HG02938 (cell line): ENCODE measurements around the gene ANKAR.
"Not testable (repeated sequence)": the region's sequence is repeated elsewhere in the genome, so short reads cannot be mapped to it uniquely, and the experiment has no call there.

ENCODE experiments used
- ATAC-seq: cut with Tn5 transposase; IDR thresholded peaks from one replicate; pipeline ENCODE4 v1.9.1; 2021; ENCODE audit warnings: mild to moderate bottlenecking, moderate library complexity; ENCODE audit not compliant: unreplicated experiment

Gene ANKAR

DNA sequence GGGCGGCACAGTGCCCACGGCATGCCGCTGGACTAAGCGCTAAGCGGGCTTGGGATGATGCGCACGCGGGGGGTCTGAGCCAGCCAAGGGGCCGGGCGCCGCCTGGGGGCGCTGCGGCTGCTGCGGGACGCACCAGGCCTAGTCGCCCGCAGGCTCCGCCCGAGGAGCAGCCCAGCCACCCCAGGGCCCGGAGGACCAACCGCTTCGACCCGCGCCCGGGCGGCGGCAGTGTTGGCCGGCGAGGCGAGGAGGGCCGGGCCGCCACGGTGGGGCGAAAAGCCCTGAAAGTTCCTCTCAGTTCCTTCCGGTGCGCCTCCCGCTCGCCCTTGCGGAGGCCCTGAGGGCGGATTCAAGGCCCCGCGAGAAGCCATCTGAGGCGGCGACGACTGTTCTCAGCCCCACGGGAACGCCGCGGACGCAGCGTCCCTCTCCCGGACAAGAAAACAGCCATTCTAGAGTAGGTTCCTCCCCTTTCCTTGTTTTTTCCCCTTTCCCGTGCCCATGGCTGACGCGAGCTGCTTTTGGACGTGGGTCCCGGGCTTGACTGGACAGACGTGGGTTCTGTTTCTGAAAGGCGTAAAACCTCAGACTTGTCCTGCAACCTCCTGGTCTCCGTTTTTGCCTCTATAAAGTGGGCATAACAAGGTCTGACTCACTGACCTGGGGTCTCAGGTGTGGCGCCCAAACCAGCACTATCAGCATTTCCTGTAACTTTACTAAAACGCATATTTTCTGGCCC lies at the start of gene ANKAR:
TSS of gene ANKAR (plus strand) at position 297 of the 739 bp plus-strand sequence. CDS start 1,821 bp downstream, outside the sequence.
- ATAC-seq, result peak; percentile 89

DNA sequence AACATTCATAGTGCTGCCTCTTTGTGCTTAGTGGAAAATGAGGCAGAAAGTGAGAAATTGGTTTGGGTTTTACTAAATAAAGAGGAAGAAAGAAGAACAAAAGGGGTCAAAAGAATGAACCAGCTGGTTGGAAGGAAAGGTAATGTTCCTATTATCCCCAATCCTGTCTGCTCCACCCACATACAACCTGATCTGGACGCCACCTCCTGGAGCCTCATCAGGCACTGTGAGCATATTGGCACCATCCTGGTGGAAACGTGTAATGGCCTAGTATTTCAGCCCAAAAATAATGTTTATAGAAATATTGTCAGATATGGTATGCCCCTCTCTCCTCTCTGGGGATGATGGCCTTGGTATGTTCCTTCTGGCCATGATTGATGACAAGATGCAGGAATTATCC lies 48.8 kb upstream of the ANKAR start:
- ATAC-seq, result no peak

DNA sequence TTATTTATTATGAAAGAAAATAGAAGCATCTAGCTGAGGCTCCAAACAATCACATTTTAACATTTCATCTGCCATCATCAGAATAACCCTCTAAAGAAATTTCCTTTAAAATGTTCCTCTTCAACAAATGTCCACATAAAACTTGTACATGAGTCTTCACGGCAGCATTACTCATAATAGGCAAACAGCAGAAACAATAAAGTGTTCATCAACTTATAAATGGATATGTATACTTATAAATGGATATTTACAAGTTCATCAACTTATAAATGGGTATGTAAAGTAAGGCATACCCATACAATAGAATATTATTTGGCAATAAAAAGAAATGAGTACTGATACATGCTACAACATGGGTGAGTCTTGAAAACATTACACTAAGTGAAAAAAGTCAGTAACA lies 46.7 kb upstream of the ANKAR start:
- no peak for ATAC-seq

DNA sequence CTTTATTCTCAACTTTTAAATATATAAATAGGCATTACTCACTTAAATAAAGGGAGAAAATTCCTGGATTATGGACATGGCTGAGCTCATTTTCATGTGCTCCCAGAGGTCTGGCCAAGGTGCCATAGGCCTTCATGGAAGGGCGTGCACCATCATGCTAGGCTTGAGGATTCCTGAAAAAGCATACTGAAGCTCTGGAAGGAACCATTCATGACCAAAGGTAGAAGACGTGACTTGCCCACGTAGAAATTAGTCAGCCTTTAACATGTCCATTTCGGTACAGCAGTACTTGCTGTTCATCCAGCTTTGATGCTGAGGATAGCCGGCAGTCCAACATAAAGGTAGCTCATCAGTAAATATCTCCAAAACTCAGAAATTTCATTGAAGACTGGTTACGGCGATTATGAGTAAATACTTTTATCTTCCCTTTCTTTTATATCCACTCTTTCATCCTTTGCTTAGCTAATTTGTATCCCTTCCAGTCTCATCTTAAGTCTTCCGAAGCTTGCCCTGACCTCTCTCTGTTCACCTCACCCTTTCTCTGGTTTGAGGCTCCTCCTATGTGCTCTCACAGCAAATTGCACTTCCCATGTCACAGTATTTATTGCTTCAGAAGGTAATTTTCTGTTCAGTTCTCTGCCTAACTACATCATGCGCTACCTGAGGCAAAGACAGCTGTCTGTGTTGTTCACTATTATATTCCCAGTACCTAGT lies 45.5 kb upstream of the ANKAR start:
- no peak for ATAC-seq

DNA sequence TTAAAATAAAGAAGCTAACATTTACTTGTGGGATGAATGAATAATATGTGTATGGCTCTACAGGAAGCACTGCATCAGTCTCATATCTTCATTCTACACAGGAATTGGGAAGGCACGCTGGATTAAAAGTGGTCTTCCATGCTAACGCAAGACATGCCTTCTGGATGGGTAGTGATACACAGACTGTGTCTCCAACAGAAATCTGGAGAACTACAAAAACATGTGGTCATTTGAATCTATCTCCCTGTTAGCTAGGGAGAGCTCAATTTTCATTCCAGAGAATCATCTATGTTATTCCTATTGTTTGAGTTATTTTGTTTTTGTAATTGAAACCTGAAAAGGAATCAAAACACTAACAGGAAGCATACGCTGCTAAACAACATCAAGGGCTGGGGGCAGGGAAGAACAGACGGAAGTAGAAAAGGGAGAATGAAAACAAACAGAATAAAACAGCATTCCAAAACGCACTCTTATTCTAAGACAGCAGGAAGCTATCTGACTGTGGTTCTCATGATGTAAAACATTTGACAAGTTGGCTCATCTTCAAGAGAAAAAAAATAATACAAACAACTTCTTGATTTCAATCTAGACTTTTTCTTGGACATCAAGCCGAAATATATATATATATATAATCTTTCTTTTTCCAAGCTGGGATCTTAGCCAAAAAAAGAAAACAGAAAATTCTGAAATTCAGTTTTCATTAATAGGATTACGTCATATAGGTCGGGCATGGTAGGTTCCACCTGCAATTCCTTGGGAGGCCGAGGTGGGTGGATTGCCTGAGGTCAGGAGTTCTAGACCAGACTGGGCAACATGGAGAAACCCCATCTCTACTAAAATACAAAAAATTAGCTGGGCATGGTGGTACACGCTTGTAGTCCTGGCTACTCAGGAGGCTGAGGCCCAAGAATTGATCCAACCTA lies 44.7 kb upstream of the ANKAR start:
- no peak for ATAC-seq

GRCh38 chr2:189631849-189632248 lies 42.6 kb upstream of the ANKAR start:
- no peak for ATAC-seq

GRCh38 chr2:189633392-189633811 lies 41.1 kb upstream of the ANKAR start:
- no peak for ATAC-seq

- no peak for ATAC-seq
These were observed 39.1 kb upstream of the ANKAR start for GRCh38 chr2:189635353-189635752.

DNA sequence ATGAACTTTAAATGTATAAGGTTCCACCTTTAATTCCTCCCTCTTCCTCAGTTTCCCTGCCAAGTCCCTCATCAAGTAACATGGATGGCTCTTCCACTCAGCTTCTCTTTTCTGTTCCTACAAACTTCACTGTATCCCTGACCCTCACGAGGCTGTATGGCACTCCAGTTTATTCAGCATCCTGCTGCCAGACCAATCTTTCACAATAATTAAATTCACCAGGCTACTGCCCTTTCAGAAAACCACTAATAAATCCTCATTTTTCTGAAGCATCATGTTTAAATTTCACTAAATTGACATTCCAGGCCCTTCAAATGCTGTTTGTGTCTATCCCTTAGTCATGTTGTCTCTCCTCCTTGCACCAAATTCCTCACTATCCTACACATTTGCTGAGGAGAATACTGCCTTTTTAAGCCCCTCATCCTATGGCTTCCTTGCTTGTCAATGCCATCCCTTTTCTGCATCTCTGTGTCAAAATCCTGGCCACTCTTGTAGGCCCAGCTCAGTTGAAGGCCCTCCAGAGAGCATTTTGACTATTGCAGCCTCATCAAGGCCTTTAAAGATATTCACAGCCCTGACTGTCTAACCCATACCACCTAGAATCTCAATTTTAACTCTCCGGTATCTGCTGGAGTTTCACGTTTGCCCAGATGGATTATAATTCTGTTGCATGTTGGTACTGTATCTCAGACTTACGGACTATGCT lies 36.0 kb upstream of the ANKAR start:
- ATAC-seq, result no peak

DNA sequence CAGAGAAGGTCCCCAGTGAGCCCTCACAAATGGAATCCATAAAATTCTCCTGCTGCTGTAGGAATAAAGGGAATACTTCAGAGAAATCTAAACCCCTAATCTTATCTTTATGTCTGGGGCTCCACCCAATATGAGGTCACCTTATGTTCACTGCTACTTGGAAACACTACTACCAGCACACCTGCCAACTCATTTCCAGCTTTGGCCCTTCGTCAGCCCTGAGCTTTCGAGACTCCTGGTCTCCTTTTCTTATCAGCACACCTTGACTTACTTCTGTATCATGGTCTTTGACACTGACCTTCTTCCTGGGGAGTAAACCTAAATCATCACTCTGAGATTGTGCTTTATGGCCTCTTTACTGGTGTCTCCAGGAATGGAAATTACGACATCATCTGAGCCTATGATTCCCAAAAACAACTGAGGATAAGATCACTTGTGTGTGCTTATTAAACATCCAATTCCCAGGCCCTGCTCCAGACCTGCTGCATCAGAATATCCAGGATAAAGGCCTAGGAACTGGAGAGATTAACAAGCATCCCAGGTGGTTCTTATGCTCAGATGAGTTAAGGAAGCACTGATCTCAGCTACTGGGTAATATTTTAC lies 35.4 kb upstream of the ANKAR start:
- no peak for ATAC-seq

- no peak for ATAC-seq
These were observed 33.5 kb upstream of the ANKAR start for GRCh38 chr2:189641002-189641401.

GRCh38 chr2:189641590-189641989 lies 32.9 kb upstream of the ANKAR start:
- ATAC-seq, result no peak

GRCh38 chr2:189646521-189646920 lies 27.9 kb upstream of the ANKAR start:
- no peak for ATAC-seq

DNA sequence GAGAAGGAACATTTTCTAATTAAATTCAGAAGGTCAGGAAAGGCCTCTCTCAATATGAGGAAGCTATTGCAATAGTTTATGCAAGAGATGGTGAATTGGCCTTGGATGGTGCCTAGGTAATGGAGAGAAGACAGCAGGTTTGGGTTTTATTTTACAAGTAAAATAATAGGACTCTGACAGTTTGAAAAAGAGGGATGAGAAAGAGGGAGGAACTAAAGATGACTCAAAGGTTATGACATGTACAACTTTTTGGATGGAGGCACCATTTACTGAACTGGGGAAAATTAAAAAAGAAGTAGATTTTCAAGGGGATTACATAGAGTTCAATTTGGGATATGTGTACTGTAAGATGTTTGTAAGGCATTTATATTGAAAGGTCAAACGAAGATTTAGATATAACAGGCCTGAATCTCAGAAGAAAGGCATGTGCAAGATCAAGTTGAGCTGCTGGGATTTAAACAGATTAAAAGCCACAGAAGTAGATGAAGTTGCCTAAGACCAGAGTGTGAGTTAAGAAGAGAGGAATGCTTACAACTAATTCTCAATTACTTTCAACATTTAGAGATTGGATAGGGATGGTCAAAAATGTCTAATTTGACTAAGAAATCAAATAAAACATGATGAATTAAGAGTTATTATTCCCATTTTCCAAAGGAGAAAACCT lies 25.5 kb upstream of the ANKAR start:
- no peak for ATAC-seq

DNA sequence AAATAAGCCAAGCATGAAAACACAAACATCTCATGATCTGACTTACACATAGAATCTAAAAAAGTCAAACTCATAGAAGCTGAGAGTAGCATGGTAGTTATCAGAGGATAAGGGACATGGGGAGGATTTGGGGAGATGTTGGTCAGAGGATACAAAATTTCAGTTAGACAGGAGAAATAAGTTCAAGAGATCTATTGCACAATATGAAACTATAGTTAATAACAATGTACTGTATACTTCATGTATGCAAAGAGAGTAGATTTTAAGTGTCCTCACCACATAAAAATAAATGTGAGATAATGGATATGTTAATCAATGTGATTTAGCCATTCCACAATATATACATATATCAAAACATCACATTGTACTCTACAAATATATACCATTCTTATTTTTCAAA lies 23.2 kb upstream of the ANKAR start:
- ATAC-seq, result no peak

GRCh38 chr2:189653464-189653863 lies 21.0 kb upstream of the ANKAR start:
- ATAC-seq, result not testable (repeated sequence)

DNA sequence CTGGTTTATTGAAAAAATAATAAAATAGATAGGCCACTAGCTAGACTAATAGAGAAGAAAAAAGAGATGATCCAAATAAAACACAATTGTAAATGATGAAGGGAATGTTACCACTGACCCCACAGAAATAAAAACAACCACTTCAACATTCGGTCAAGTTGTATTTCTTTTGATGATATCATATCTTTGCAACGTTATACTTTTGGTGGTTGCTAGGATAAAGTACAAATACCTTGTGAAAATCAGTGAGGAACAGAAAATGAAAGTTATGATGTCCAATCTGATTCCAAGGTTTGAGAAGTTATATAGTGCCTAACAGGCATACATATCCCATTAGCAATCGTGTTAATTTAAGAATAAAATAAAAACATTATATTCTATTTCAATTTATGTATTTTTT lies 19.8 kb upstream of the ANKAR start:
- no peak for ATAC-seq

DNA sequence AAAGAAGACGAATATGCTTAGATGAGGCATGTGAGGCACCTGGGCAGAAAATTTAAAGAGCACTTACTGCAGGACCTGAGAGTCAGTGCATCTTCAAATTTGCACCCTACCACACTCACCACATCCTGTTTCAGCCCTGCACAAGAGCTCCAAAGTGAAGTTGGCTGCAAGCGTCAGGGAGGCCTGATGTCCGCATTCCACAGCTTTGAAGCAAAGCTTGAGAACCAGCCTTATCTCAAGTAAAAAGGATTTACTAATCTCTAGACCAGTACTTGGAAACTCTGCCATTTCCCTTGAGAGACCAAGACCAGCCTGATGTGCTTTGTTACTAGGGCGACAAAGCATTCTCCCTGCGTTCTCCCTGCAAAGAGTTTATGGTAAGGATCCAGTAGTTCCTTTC lies 16.6 kb upstream of the ANKAR start:
- ATAC-seq, result no peak

GRCh38 chr2:189658306-189659212 lies 15.9 kb upstream of the ANKAR start:
- ATAC-seq, result no peak
